Endodermal cell (in vitro differentiated cells): ENCODE data around the gene POU6F2. TPM values are rescaled to one million over a fixed set of nuclear protein-coding genes. Genes with fewer than 3 reads are reported as not detected.

ENCODE experiments used
- DNase-seq: peaks from one replicate; pipeline ENCODE4 v3.0.0-alpha.2; 2017
- H3K27ac ChIP-seq: 2 replicates; pipeline ENCODE4 v1.5.1; 2013; ENCODE audit warnings: mild to moderate bottlenecking, low read depth, low read length, moderate library complexity
- H3K27me3 ChIP-seq: 2 replicates; pipeline ENCODE4 v1.6.1; 2013; ENCODE audit warnings: mild to moderate bottlenecking, low read length, moderate library complexity; ENCODE audit not compliant: insufficient read depth, control insufficient read depth, poor library complexity, severe bottlenecking
- H3K36me3 ChIP-seq: 2 replicates; pipeline ENCODE4 v1.7.0; 2013; ENCODE audit warnings: mild to moderate bottlenecking, low read length, moderate library complexity; ENCODE audit not compliant: control insufficient read depth, insufficient read depth
- H3K4me1 ChIP-seq: one replicate; pipeline ENCODE4 v1.7.0; 2013; ENCODE audit warnings: low read length; ENCODE audit not compliant: control insufficient read depth, insufficient read depth
- H3K4me3 ChIP-seq: 2 replicates; pipeline ENCODE4 v1.5.1; 2013; ENCODE audit warnings: mild to moderate bottlenecking, low read length, moderate library complexity
- H3K9ac ChIP-seq: 2 replicates; pipeline ENCODE4 v1.6.1; 2013; ENCODE audit warnings: mild to moderate bottlenecking, low read length, moderate library complexity; ENCODE audit not compliant: poor library complexity, severe bottlenecking; ENCODE audit errors: extremely low read depth
- H3K9me3 ChIP-seq: 2 replicates; pipeline ENCODE4 v1.6.1; 2013; ENCODE audit warnings: mild to moderate bottlenecking, low read length, moderate library complexity; ENCODE audit not compliant: control insufficient read depth
- H3K27ac Mint-ChIP-seq: 2 replicates; pipeline ENCODE4 v1.8.0; 2020; ENCODE audit warnings: mixed read lengths
- H3K27me3 Mint-ChIP-seq: 2 replicates; pipeline ENCODE4 v1.8.0; 2021; ENCODE audit warnings: mild to moderate bottlenecking, mixed read lengths; ENCODE audit not compliant: insufficient read depth
- H3K36me3 Mint-ChIP-seq: 2 replicates; pipeline ENCODE4 v1.8.0; 2020; ENCODE audit warnings: low read depth, mixed read lengths
- H3K4me1 Mint-ChIP-seq: 2 replicates; pipeline ENCODE4 v1.8.0; 2020; ENCODE audit warnings: mixed read lengths
- H3K4me3 Mint-ChIP-seq: 2 replicates; pipeline ENCODE4 v1.8.0; 2020; ENCODE audit warnings: mild to moderate bottlenecking, moderate library complexity, mixed read lengths
- H3K9me3 Mint-ChIP-seq: 2 replicates; pipeline ENCODE4 v1.8.0; 2020; ENCODE audit warnings: mild to moderate bottlenecking, mixed read lengths
- CTCF ChIP-seq: fragments of 200-600 bp; sonication (generic); conservative IDR thresholded peaks from 2 replicates; pipeline ENCODE4 v1.5.0; 2021; ENCODE audit warnings: antibody characterized with exemption, mild to moderate bottlenecking
- WGBS, 2 experiments: methylation state at CpG; one replicate each; pipeline versions ENCODE4 v1.1.5 to v1.1.7; 2013; ENCODE audit warnings: missing lambda C conversion rate in 2 of 2, mixed read lengths in 1 of 2; ENCODE audit not compliant: insufficient coverage in 1 of 2, insufficient read length in 1 of 2; 5-methylcytosine and 5-hydroxymethylcytosine counted together
- total RNA-seq, 2 donors: library from RNA; stranded (reverse); fragmentation: NEBNext Ultra II Directional in 1 of 2; extraction: Animal tissue kit (Norgen Biotek cat#: 25700) in 1 of 2; gene quantifications; 2 replicates in 1 of 2; 3 replicates in 1 of 2; pipeline ENCODE4 v1.2.1, GENCODE V29; 2021

Gene POU6F2
- total RNA-seq, 2 donors from 2014 or later = 6.0 to 10.0 TPM

GRCh38 chr7:39212876-39213275 is 235.2 kb downstream of the POU6F2 start:
- no peak for TF ChIP-seq CTCF
- H3K27ac ChIP-seq = no peak overlapping the region
- H3K27me3 ChIP-seq = no peaks in the 10 kb centered on the region
- H3K9me3 Mint-ChIP-seq = no peaks in the 10 kb centered on the region
- peaks cover 10% of the 10 kb centered on the region for H3K4me1 Mint-ChIP-seq
- DNase-seq = no peak
- no peaks in the 10 kb centered on the region for H3K36me3 Mint-ChIP-seq
- no peak overlapping the region for H3K4me3 ChIP-seq
- no peaks in the 10 kb centered on the region for H3K9me3 ChIP-seq
- H3K27me3 Mint-ChIP-seq = no peaks in the 10 kb centered on the region
- H3K27ac Mint-ChIP-seq = no peak overlapping the region
- no peak overlapping the region for H3K4me3 Mint-ChIP-seq
- no peak overlapping the region for H3K9ac ChIP-seq
- WGBS, 2 experiments = 90 to 92% methylated on average over 2 of the region's 2 CpGs
- no peaks in the 10 kb centered on the region for H3K36me3 ChIP-seq
- peaks cover 3% of the 10 kb centered on the region for H3K4me1 ChIP-seq

GRCh38 chr7:39217783-39218182 is 240.1 kb downstream of the POU6F2 start:
- Histone ChIP-seq H3K4me3 (no peak overlapping the region), H3K9ac (no peak overlapping the region), H3K4me1 (peaks cover 3% of the 10 kb centered on the region), H3K9me3 (no peaks in the 10 kb centered on the region), H3K27me3 (no peaks in the 10 kb centered on the region), H3K36me3 (no peaks in the 10 kb centered on the region), H3K27ac (no peak overlapping the region)
- no peaks in the 10 kb centered on the region for H3K36me3 Mint-ChIP-seq
- no peak for TF ChIP-seq CTCF
- H3K4me1 Mint-ChIP-seq = peaks cover 10% of the 10 kb centered on the region
- no peak overlapping the region for H3K4me3 Mint-ChIP-seq
- H3K9me3 Mint-ChIP-seq = no peaks in the 10 kb centered on the region
- WGBS, 2 experiments = 93 to 96% methylated on average over 3 of the region's 3 CpGs
- H3K27ac Mint-ChIP-seq = no peak overlapping the region
- no peaks in the 10 kb centered on the region for H3K27me3 Mint-ChIP-seq
- DNase-seq = no peak

- peaks cover 3% of the 10 kb centered on the region for H3K4me1 ChIP-seq
- H3K9me3 ChIP-seq = no peaks in the 10 kb centered on the region
- 93% methylated on average over 3 of the region's 4 CpGs; no CpG with 5 or more reads in 1 of the 2 experiments for WGBS, 2 experiments
Observed at GRCh38 chr7:39219869-39220268, 242.2 kb downstream of the POU6F2 start.

More at GRCh38 chr7:39219869-39220268, 242.2 kb downstream of the POU6F2 start:
- no peak overlapping the region for H3K9ac ChIP-seq
- H3K36me3 Mint-ChIP-seq = no peaks in the 10 kb centered on the region
- H3K4me3 Mint-ChIP-seq = no peak overlapping the region
- H3K27me3 Mint-ChIP-seq = no peaks in the 10 kb centered on the region
- H3K36me3 ChIP-seq = no peaks in the 10 kb centered on the region
- peaks cover 13% of the 10 kb centered on the region for H3K4me1 Mint-ChIP-seq
- H3K27me3 ChIP-seq = no peaks in the 10 kb centered on the region
- TF ChIP-seq CTCF = no peak
- H3K27ac ChIP-seq = no peak overlapping the region
- no peak overlapping the region for H3K27ac Mint-ChIP-seq
- no peak overlapping the region for H3K4me3 ChIP-seq
- H3K9me3 Mint-ChIP-seq = no peaks in the 10 kb centered on the region
- DNase-seq = no peak
